SK-N-SH (cell line): ENCODE data around the gene CUEDC1. TPM values are rescaled to one million over a fixed set of nuclear protein-coding genes. Genes with fewer than 3 reads are reported as not detected.

Experiments
- CTCF ChIA-PET: fragments of 300-600, 350-600 bp; formaldehyde crosslinking; extraction: SDS; loops from one replicate; lab custom pipeline; 2021; lab: Yijun Ruan, JAX
- POLR2A ChIA-PET: fragments of 350-600 bp; sonication (Branson Sonifier 250); formaldehyde crosslinking; extraction: SDS; loops from one replicate; lab custom pipeline; 2020; ENCODE audit warnings: antibody characterized with exemption, inconsistent platforms; lab: Yijun Ruan, JAX
- DNase-seq: peaks from one replicate; pipeline ENCODE4 v3.0.0; 2012
- H2AFZ ChIP-seq: fragments of 200-600 bp; sonication (generic); 2 replicates; pipeline ENCODE4 v1.8.1; 2016; ENCODE audit warnings: antibody characterized with exemption, mild to moderate bottlenecking, low read depth
- H3F3A ChIP-seq: fragments of 200-600 bp; sonication (generic); replicated peaks from 2 replicates; pipeline ENCODE3; 2016; ENCODE audit warnings: antibody characterized with exemption, mild to moderate bottlenecking; ENCODE audit not compliant: insufficient read depth
- H3K27ac ChIP-seq, 2 experiments: fragments of 200-500 bp in 1 of 2; fragments of 200-600 bp in 1 of 2; sonication (Bioruptor generic) in 1 of 2; sonication (generic), shearing (Covaris generic) in 1 of 2; 2 replicates each; pipeline versions ENCODE4 v1.5.1 to v1.6.1; 2014 to 2016; ENCODE audit warnings: low read depth in 2 of 2, inconsistent platforms in 1 of 2, low read length in 1 of 2, mild to moderate bottlenecking in 1 of 2, mixed read lengths in 1 of 2
- H3K27me3 ChIP-seq: fragments of 200-600 bp; sonication (generic), shearing (Covaris generic); 2 replicates; pipeline ENCODE4 v1.6.1; 2016; ENCODE audit warnings: mixed run types; ENCODE audit not compliant: insufficient read depth
- H3K36me3 ChIP-seq, 2 experiments: fragments of 200-500 bp in 1 of 2; fragments of 200-600 bp in 1 of 2; sonication (Bioruptor generic) in 1 of 2; sonication (generic) in 1 of 2; replicated peaks in 1 of 2; 2 replicates each; pipeline versions ENCODE3 to v1.5.1; 2014 to 2016; ENCODE audit warnings: low read length in 1 of 2, mild to moderate bottlenecking in 1 of 2; ENCODE audit not compliant: insufficient read depth in 2 of 2, control insufficient read depth in 1 of 2
- H3K4me1 ChIP-seq, 2 experiments: fragments of 200-500 bp in 1 of 2; fragments of 200-600 bp in 1 of 2; sonication (Bioruptor generic) in 1 of 2; sonication (generic), shearing (Covaris generic) in 1 of 2; 2 replicates each; pipeline versions ENCODE4 v1.5.1 to v1.6.1; 2014 to 2016; ENCODE audit warnings: low read depth in 1 of 2, low read length in 1 of 2, mixed run types in 1 of 2; ENCODE audit not compliant: insufficient read depth in 2 of 2, control insufficient read depth in 1 of 2
- H3K4me2 ChIP-seq: fragments of 200-600 bp; sonication (generic), shearing (Covaris generic); 2 replicates; pipeline ENCODE4 v1.6.1; 2017; ENCODE audit warnings: mixed run types
- H3K4me3 ChIP-seq, 2 experiments: fragments of 200-500 bp in 1 of 2; fragments of 200-600 bp in 1 of 2; sonication (Bioruptor generic) in 1 of 2; sonication (generic), shearing (Covaris generic) in 1 of 2; 2 replicates each; pipeline versions ENCODE4 v1.5.1 to v1.8.1; 2014 to 2016; ENCODE audit warnings: low read depth in 2 of 2, inconsistent platforms in 1 of 2, low read length in 1 of 2, mild to moderate bottlenecking in 1 of 2, mixed read lengths in 1 of 2, moderate library complexity in 1 of 2
- H3K79me2 ChIP-seq: fragments of 200-600 bp; sonication (generic); 2 replicates; pipeline ENCODE4 v1.8.1; 2017; ENCODE audit warnings: mild to moderate bottlenecking; ENCODE audit not compliant: insufficient read depth
- H3K9ac ChIP-seq: fragments of 200-600 bp; sonication (generic); 2 replicates; pipeline ENCODE4 v1.6.1; 2017; ENCODE audit warnings: mixed run types
- H3K9me2 ChIP-seq: fragments of 200-600 bp; sonication (generic); 2 replicates; pipeline ENCODE4 v1.6.1; 2017; ENCODE audit warnings: mixed run types
- H3K9me3 ChIP-seq: fragments of 200-600 bp; sonication (generic); 2 replicates; pipeline ENCODE4 v1.6.1; 2017; ENCODE audit warnings: mixed run types, mild to moderate bottlenecking, moderate library complexity
- H4K20me1 ChIP-seq: fragments of 200-600 bp; sonication (generic); 2 replicates; pipeline ENCODE4 v1.6.1; 2017; ENCODE audit warnings: mild to moderate bottlenecking, mixed run types; ENCODE audit not compliant: insufficient read depth
- CTCF ChIP-seq: fragments of 200-600 bp; sonication (generic); IDR thresholded peaks from 2 replicates; pipeline ENCODE4 v1.6.1; 2017; ENCODE audit warnings: antibody characterized with exemption, mild to moderate bottlenecking, moderate library complexity
- ELF1 ChIP-seq: IDR thresholded peaks from 2 replicates; pipeline ENCODE4 v1.4.0; 2012
- EZH2phosphoT487 ChIP-seq: fragments of 200-600 bp; sonication (generic); IDR thresholded peaks from 2 replicates; pipeline ENCODE4 v1.6.1; 2017; ENCODE audit warnings: low read depth, mixed run types, mild to moderate bottlenecking, antibody characterized with exemption, moderate library complexity, borderline replicate concordance
- FOSL2 ChIP-seq: IDR thresholded peaks from 2 replicates; pipeline ENCODE4 v1.4.0; 2012; ENCODE audit warnings: low read depth, mild to moderate bottlenecking, moderate library complexity, borderline replicate concordance
- FOXJ3 ChIP-seq: sonication (generic); formaldehyde crosslinking; IDR thresholded peaks from 2 replicates; pipeline ENCODE4 v1.5.1; 2020; ENCODE audit warnings: mild to moderate bottlenecking, missing genetic modification reagents
- FOXM1 ChIP-seq: IDR thresholded peaks from 2 replicates; pipeline ENCODE4 v1.4.0; 2012; ENCODE audit warnings: low read depth, mild to moderate bottlenecking
- GABPA ChIP-seq: IDR thresholded peaks from 2 replicates; pipeline ENCODE4 v1.4.0; 2012; ENCODE audit warnings: low read depth, mild to moderate bottlenecking
- GATA2 ChIP-seq: sonication (generic); formaldehyde crosslinking; IDR thresholded peaks from 2 replicates; pipeline ENCODE4 v1.5.0; 2020; ENCODE audit warnings: mild to moderate bottlenecking, missing genetic modification reagents
- IRF3 ChIP-seq: fragments of 150-350 bp; IDR thresholded peaks from 2 replicates; pipeline ENCODE4 v1.6.1; 2016; ENCODE audit warnings: mild to moderate bottlenecking, low read depth, low read length
- JUND ChIP-seq: IDR thresholded peaks from 2 replicates; pipeline ENCODE4 v1.4.0; 2012
- MAX ChIP-seq: IDR thresholded peaks from 2 replicates; pipeline ENCODE4 v1.4.0; 2012; ENCODE audit warnings: low read depth
- MEF2A ChIP-seq: IDR thresholded peaks from 2 replicates; pipeline ENCODE4 v1.4.0; 2012; ENCODE audit warnings: low read depth, borderline replicate concordance
- POLR2AphosphoS5 ChIP-seq: IDR thresholded peaks from 2 replicates; pipeline ENCODE4 v1.6.1; 2012; ENCODE audit warnings: low read depth, low read length
- RAD21 ChIP-seq: IDR thresholded peaks from 2 replicates; pipeline ENCODE4 v1.6.1; 2012; ENCODE audit warnings: mild to moderate bottlenecking, low read length
- REST ChIP-seq: IDR thresholded peaks from 2 replicates; pipeline ENCODE4 v1.6.1; 2012; ENCODE audit warnings: mild to moderate bottlenecking, low read depth, low read length, moderate library complexity
- RFX5 ChIP-seq: IDR thresholded peaks from 2 replicates; pipeline ENCODE4 v1.6.1; 2012; ENCODE audit warnings: mild to moderate bottlenecking, improper control_type of control experiment, low read length
- RXRA ChIP-seq: IDR thresholded peaks from 2 replicates; pipeline ENCODE4 v1.4.0; 2012; ENCODE audit warnings: low read depth, mild to moderate bottlenecking, borderline replicate concordance
- TCF12 ChIP-seq: IDR thresholded peaks from 2 replicates; pipeline ENCODE4 v1.4.0; 2012
- TEAD4 ChIP-seq: IDR thresholded peaks from 2 replicates; pipeline ENCODE4 v1.4.0; 2012; ENCODE audit warnings: mild to moderate bottlenecking, borderline replicate concordance; ENCODE audit not compliant: insufficient read depth
- USF1 ChIP-seq: IDR thresholded peaks from 2 replicates; pipeline ENCODE4 v1.4.0; 2012; ENCODE audit warnings: low read depth, borderline replicate concordance
- YY1 ChIP-seq: IDR thresholded peaks from 2 replicates; pipeline ENCODE4 v1.4.0; 2012; ENCODE audit warnings: low read depth, mild to moderate bottlenecking
- ZBTB33 ChIP-seq: IDR thresholded peaks from 2 replicates; pipeline ENCODE4 v1.4.0; 2012; ENCODE audit warnings: low read depth, borderline replicate concordance
- WGBS: methylation state at CpG from one replicate; pipeline ENCODE4 v1.1.6; 2017; ENCODE audit warnings: low lambda C conversion rate; 5-methylcytosine and 5-hydroxymethylcytosine counted together
- polyA plus RNA-seq, 3 experiments: library from polyadenylated mRNA; depleted of rRNA; stranded (reverse); fragments of >200 nt; gene quantifications; 2 replicates each; pipeline ENCODE4 v1.2.3, GENCODE V29; 2012

The CUEDC1 gene
- polyA plus RNA-seq, 1 of the 3 experiments (the other 2 are of a cell fraction) = 58.9 TPM

- ChIA-PET CTCF (interaction anchor here (0.7 to 12.2 kb wide), 11 partner anchors 16 to 760 kb away, joined by 3 to 171 read pairs (median 4); no protein-coding TSS in a partner anchor), POLR2A (interaction anchor here (1.1 to 1.7 kb wide), 2 partner anchors 30 to 119 kb away, joined by 3 to 6 read pairs; no protein-coding TSS in a partner anchor)
- H2AFZ ChIP-seq = no peak overlapping the region
- no peaks in the 10 kb centered on the region for H3K9me2 ChIP-seq
- peaks cover 16 to 26% of the 10 kb centered on the region in 2 experiments for H3K36me3 ChIP-seq
- WGBS = 23% methylated on average over 30 of the region's 33 CpGs
- H3F3A ChIP-seq = peaks cover 57% of the 10 kb centered on the region
- peak overlapping the region; percentile 87 to 100 for H3K27ac ChIP-seq
- no peaks in the 10 kb centered on the region for H4K20me1 ChIP-seq
- H3K9me3 ChIP-seq = no peaks in the 10 kb centered on the region
- peaks cover 32% of the 10 kb centered on the region for H3K79me2 ChIP-seq
- peak overlapping the region; percentile 92 for H3K9ac ChIP-seq
- peak overlapping the region in 1 of 2 experiments; percentile 51; a peak in 2 of 4 replicates for H3K4me3 ChIP-seq
- H3K4me1 ChIP-seq = peaks cover 36 to 68% of the 10 kb centered on the region in 2 experiments; a peak in 3 of 4 replicates
- peak; percentile 84 for DNase-seq
- peak overlapping the region; percentile 87 for H3K4me2 ChIP-seq
- H3K27me3 ChIP-seq = no peaks in the 10 kb centered on the region
- TF ChIP-seq CTCF (no peak), IRF3 (no peak), POLR2AphosphoS5 (no peak), EZH2phosphoT487 (no peak), GATA2 (CRISPR knock-in tag) (no peak), YY1 (peak; percentile 78; the same call in 1 of the 2 replicates), REST (0 out of 2 replicates have a peak, but pooled peaks have one; percentile 20), FOXM1 (peak; percentile 89), TEAD4 (peak; percentile 87; the same call in 1 of the 2 replicates), FOSL2 (peak; percentile 77; the same call in 1 of the 2 replicates), RAD21 (no peak; the same call in 1 of the 2 replicates), RFX5 (no peak), USF1 (peak; percentile 89), GABPA (peak; percentile 48; the same call in 1 of the 2 replicates), TCF12 (peak; percentile 95), ZBTB33 (no peak), MAX (peak; percentile 99), FOXJ3 (CRISPR knock-in tag) (no peak), ELF1 (peak; percentile 57; the same call in 1 of the 2 replicates), JUND (peak; percentile 52; the same call in 1 of the 2 replicates), RXRA (peak; percentile 96), MEF2A (peak; percentile 90)
Observed at GRCh38 chr17:57874434-57875289, 80.5 kb downstream of the CUEDC1 start.
